BJ (cell line): ENCODE results near the gene CYP2D6. TPM values are rescaled to one million over a fixed set of nuclear protein-coding genes. Genes with fewer than 3 reads are reported as not detected.
"Not testable (repeated sequence)": the region's sequence is repeated elsewhere in the genome, so short reads cannot be mapped to it uniquely, and the experiment has no call there.

Experiments
- CTCF ChIA-PET: fragments of 350-600 bp; formaldehyde crosslinking; extraction: SDS; loops from one replicate; lab custom pipeline; 2021; ENCODE audit warnings: antibody characterized with exemption, inconsistent platforms; lab: Yijun Ruan, JAX
- POLR2A ChIA-PET: fragments of 300-600 bp; sonication (Branson Sonifier 250); formaldehyde crosslinking; extraction: SDS; loops from one replicate; lab custom pipeline; 2021; ENCODE audit warnings: antibody characterized with exemption; lab: Charles Lee
- DNase-seq: peaks from one replicate; pipeline ENCODE4 v3.0.0-alpha.2; 2011; ENCODE audit warnings: low read depth
- H3K27me3 ChIP-seq: 2 replicates; pipeline ENCODE4 v1.6.0; 2011; ENCODE audit warnings: low read length; ENCODE audit not compliant: control insufficient read depth, insufficient read depth
- H3K36me3 ChIP-seq: 2 replicates; pipeline ENCODE4 v1.5.1; 2011; ENCODE audit warnings: low read length; ENCODE audit not compliant: control insufficient read depth, insufficient read depth
- H3K4me3 ChIP-seq: 2 replicates; pipeline ENCODE4 v1.5.1; 2011; ENCODE audit warnings: low read depth, mild to moderate bottlenecking, control low read depth, low read length
- polyA plus RNA-seq: library from polyadenylated mRNA; depleted of rRNA; stranded (reverse); fragments of >200 nt; gene quantifications from 2 replicates; pipeline ENCODE4 v1.2.3, GENCODE V29; 2011
- TF ChIP-seq, protein P1 (sequence below): IDR thresholded peaks from 2 replicates; pipeline ENCODE4 v1.5.1; 2011; ENCODE audit warnings: low read depth, mild to moderate bottlenecking, control low read depth, inconsistent platforms, low read length, moderate library complexity; ENCODE audit not compliant: insufficient read depth

CYP2D6 gene
- polyA plus RNA-seq, 1 experiment = 0.77 TPM

DNA sequence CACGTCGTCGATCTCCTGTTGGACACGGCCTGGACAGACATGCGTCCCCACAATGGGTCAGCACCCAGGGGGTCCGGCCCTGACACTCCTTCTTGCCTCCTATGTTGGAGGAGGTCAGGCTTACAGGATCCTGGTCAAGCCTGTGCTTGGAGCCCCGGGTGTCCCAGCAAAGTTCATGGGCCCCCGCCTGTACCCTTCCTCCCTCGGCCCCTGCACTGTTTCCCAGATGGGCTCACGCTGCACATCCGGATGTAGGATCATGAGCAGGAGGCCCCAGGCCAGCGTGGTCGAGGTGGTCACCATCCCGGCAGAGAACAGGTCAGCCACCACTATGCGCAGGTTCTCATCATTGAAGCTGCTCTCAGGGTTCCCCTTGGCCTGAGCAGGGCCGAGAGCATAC lies 3.0 kb downstream of the CYP2D6 start:
- TF ChIP-seq, protein P1, sequence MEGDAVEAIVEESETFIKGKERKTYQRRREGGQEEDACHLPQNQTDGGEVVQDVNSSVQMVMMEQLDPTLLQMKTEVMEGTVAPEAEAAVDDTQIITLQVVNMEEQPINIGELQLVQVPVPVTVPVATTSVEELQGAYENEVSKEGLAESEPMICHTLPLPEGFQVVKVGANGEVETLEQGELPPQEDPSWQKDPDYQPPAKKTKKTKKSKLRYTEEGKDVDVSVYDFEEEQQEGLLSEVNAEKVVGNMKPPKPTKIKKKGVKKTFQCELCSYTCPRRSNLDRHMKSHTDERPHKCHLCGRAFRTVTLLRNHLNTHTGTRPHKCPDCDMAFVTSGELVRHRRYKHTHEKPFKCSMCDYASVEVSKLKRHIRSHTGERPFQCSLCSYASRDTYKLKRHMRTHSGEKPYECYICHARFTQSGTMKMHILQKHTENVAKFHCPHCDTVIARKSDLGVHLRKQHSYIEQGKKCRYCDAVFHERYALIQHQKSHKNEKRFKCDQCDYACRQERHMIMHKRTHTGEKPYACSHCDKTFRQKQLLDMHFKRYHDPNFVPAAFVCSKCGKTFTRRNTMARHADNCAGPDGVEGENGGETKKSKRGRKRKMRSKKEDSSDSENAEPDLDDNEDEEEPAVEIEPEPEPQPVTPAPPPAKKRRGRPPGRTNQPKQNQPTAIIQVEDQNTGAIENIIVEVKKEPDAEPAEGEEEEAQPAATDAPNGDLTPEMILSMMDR = no peak
- POLR2A ChIA-PET = no interaction called here

DNA sequence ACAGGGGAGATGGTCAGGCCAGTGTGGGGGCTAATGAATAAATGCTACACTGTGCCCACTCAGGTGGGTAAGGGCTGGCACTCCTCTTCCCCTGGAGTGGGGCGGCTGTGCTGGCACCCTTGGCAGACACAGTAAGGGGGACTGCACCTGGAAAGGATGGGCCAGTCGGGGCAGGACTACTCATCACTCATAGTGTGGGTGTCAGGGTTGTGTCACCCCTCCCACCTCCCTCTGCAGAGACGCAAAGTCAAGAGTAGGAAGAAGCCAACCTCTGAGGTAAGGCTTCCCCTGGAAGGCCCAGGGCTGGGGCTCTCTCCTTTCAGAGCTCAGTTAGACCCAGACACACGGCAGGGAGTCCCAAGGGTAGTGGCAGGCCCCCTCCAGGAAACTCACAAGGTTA lies 7.1 kb downstream of the CYP2D6 start:
- H3K4me3 ChIP-seq, CTCF ChIA-PET, H3K36me3 ChIP-seq, POLR2A ChIA-PET, H3K27me3 ChIP-seq, DNase-seq: not testable (repeated sequence)

More for the DNA sequence above, 3.0 kb downstream of the CYP2D6 start:
- H3K4me3 ChIP-seq = no peak overlapping the region
- H3K27me3 ChIP-seq = no peaks in the 10 kb centered on the region
- DNase-seq = no peak
- H3K36me3 ChIP-seq = no peaks in the 10 kb centered on the region
- CTCF ChIA-PET = no interaction called here

DNA sequence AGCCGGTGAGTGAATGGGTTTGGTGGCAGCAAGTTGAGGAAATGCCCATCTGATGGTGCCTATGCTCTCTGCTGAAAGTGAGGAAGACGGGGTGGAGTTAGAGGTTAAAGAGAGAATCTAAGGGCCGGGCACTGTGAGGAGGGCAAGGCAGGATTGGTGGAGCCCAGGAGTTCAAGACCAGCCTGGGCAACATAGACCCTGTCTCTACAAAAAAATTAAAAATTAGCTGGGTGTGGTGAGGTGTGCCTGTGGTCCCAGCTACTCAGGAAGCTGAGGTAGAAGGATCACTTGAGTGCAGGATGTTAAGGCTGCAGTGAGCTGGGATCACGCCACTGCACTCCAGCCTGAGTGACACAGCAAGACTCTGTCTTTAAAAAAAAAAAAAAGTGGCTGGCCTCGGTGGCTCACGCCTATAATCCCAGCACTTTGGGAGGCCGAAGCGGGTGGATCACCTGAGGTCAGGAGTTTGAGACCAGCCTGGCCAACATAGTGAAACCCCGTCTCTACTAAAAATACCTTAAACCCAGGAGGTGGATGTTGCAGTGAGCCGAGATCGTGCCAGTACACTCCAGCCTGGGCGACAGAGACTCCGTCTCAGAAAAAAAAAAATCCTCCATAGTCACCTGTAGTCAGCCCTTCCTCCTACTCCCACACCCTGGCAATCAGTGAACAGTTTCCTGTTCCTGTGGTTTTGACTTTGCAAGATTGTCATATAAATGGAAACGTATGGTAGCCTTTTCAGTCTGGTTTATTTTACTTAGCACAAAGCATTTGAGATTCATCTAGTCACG lies 10.2 kb downstream of the CYP2D6 start:
- CTCF ChIA-PET = interaction anchor here (0.8 kb wide), 1 partner anchor 12 kb away, joined by 3 read pairs; no protein-coding TSS in a partner anchor
- DNase-seq, H3K27me3 ChIP-seq, H3K4me3 ChIP-seq, POLR2A ChIA-PET, H3K36me3 ChIP-seq: not testable (repeated sequence)

DNA sequence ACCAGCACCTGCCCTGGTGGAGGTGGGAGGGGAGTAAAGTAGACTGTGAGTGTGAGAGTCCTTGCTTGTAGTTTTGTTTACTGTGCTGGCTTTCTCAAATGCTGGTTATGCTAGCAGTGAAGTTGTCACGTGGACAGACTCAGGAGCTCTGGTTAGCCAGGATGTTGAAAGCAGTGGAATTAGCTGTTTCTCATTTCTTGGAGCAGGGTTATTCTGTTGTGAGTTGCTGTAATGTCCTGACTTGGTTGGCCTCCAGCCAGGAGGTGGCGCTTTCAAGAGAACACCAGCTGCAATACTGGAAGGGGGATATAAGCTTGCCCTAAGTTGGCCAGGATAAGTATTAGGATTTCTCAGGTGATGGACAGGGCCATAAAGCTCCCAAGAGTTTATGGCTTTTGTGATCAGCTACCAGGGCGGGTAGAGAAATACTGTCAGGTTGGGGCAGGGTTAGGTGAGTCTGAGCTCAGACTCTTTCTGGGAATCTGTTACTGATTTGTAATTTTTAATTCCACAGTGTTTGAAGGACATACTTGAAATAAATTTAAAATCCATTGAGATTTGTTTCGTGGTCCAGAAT lies 13.7 kb downstream of the CYP2D6 start:
- Histone ChIP-seq H3K4me3 (no peak overlapping the region), H3K27me3 (peaks cover 1% of the 10 kb centered on the region; the same call in 1 of the 2 replicates), H3K36me3 (no peaks in the 10 kb centered on the region)
- no peak for DNase-seq
- CTCF ChIA-PET = interaction anchor here (0.8 to 1.1 kb wide), 2 partner anchors 160 to 357 kb away, joined by 3 read pairs; no protein-coding TSS in a partner anchor
- POLR2A ChIA-PET = no interaction called here
- TF ChIP-seq, protein P1 = no peak

DNA sequence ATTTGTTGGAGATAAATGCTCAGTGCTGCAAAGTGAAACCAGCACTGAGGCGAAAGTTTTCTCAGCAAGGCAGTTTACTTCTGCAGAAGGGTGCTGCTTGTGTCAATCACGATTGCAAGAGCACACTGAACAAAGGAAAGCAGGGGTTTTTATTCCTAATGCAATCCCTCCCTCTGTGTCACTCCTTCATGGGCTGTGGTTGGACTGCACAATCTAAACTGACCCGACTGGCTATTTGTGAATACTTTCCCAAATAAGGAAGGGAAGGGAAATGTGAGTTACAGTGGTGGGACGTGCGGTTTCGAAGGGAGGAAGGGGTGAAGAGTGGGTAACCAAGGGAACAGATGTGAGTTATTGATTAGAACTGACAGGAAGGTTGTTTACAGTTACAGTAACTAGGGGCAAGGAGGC lies 15.2 kb downstream of the CYP2D6 start:
- POLR2A ChIA-PET, H3K4me3 ChIP-seq, H3K27me3 ChIP-seq, CTCF ChIA-PET, H3K36me3 ChIP-seq, DNase-seq: not testable (repeated sequence)

DNA sequence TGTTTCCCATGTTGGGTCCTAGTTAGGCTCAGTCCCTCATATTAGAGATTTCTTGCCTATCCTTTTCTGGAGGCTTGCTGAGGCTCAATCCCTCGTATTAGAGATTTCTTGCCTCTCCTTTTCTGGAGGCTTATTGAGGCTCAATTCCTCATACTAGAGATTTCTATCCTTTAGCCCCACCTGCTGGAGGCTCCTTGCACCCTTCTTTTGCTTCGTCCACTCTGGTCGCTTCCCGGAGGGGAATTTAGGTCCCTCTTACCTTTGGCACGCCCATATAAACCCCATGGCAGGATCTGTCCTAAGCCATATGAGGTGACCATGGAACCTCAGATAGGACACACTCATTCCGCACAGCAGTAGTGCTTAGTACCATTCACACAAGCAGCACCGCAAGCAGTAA lies 15.9 kb downstream of the CYP2D6 start:
- POLR2A ChIA-PET = no interaction called here
- H3K4me3 ChIP-seq = no peak overlapping the region
- no peak for DNase-seq
- CTCF ChIA-PET = no interaction called here
- TF ChIP-seq, protein P1 = peak; percentile 42
- H3K27me3 ChIP-seq = peaks cover 1% of the 10 kb centered on the region; the same call in 1 of the 2 replicates
- no peaks in the 10 kb centered on the region for H3K36me3 ChIP-seq

DNA sequence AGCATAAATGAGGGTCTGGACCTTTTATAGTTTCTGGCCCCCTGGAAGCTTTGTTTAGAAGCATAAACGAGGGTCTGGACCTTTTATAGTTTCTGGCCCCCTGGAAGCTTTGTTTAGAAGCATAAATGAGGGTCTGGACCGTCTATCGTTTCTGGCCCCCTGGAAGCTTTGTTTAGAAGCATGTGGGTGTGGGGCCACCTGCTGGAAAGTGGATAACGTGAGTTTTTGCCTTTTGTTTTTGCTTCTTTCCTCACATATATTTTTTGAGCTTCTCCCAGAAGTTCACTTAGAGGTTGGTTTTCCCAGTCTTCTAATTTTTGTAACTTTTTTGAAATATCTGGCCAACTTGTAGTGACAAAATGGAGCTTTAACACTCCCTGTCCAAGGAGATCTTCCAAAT lies 17.8 kb downstream of the CYP2D6 start:
- not testable (repeated sequence) for H3K36me3 ChIP-seq, DNase-seq, H3K4me3 ChIP-seq, H3K27me3 ChIP-seq
- ChIA-PET POLR2A (interaction anchor here (0.7 kb wide), 1 partner anchor 22 kb away, joined by 3 read pairs; no protein-coding TSS in a partner anchor), CTCF (interaction anchor here (0.7 to 1.4 kb wide), 3 partner anchors 9 to 207 kb away, joined by 3 to 11 read pairs (median 3); no protein-coding TSS in a partner anchor)
